ENCODE results near the gene ANKRD55. TPM values are rescaled to one million over a fixed set of nuclear protein-coding genes. Genes with fewer than 3 reads are reported as not detected.

ANKRD55 gene
- total and polyA plus RNA-seq, 9 donors = 0.05 to 0.25 (median 0.23) TPM; not detected in 6

DNA sequence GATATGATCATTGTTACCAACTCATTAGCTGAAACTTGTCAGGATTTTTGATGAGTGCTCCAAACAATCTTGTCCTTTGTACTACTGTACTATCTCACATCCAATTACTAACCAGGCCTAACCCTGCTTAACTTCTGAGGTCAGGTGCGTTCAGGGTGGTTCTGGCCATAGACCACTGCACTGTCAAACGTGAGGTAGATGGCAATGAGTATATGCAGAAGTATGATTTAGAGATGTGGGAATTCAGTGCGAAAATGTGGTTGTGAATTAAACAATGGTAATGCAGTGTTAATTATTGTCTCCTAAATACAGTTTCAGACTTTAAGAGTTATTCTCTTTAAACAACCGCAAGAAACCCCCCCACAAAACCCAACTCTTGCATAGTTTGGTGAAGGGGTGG lies 86.5 kb downstream of the ANKRD55 start:
- 96 to 98% (median 97%) methylated on average over 4 of the region's 4 CpGs for WGBS, 3 donors
- no peak for DNase-seq
- Histone ChIP-seq H3K4me3 (no peak overlapping the region), H3K9me3 (no peaks in the 10 kb centered on the region), H3K4me1 (ENCODE audit: insufficient read depth) (no peaks in the 10 kb centered on the region), H3K27ac (no peak overlapping the region), H3K36me3 (no peaks in the 10 kb centered on the region), H3K27me3 (no peaks in the 10 kb centered on the region)
- TF ChIP-seq EP300 (IDR thresholded peaks at IDR 0.05) (no peak), POLR2A (IDR thresholded peaks at IDR 0.05) (no peak)
- TF ChIP-seq, protein P1, sequence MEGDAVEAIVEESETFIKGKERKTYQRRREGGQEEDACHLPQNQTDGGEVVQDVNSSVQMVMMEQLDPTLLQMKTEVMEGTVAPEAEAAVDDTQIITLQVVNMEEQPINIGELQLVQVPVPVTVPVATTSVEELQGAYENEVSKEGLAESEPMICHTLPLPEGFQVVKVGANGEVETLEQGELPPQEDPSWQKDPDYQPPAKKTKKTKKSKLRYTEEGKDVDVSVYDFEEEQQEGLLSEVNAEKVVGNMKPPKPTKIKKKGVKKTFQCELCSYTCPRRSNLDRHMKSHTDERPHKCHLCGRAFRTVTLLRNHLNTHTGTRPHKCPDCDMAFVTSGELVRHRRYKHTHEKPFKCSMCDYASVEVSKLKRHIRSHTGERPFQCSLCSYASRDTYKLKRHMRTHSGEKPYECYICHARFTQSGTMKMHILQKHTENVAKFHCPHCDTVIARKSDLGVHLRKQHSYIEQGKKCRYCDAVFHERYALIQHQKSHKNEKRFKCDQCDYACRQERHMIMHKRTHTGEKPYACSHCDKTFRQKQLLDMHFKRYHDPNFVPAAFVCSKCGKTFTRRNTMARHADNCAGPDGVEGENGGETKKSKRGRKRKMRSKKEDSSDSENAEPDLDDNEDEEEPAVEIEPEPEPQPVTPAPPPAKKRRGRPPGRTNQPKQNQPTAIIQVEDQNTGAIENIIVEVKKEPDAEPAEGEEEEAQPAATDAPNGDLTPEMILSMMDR (IDR thresholded peaks at IDR 0.05) = no peak
- intact Hi-C loops (cut with DNase I) = no loop called here

- H3K9me3 ChIP-seq = no peaks in the 10 kb centered on the region
These were observed 87.6 kb downstream of the ANKRD55 start for GRCh38 chr5:56145511-56145910.

DNA sequence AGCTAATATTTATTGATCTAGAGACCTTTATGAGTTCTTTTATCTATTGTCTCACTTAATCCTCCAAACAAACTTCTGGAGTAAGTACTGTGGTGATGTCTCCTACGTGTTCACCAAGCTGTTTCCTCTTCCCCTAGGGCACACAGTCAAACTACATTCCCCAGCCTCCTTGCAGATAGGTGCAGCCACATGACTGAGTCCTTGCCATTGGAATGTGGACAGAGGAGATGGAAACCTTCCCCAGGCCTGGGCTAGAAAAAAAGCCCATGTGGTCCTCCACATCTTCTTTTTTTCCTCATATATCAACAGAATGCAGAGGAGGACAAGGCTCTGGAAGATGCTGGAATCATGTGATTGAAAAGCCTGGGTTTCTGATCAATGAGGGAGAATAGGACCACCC lies 88.0 kb downstream of the ANKRD55 start:
- no peaks in the 10 kb centered on the region for H3K9me3 ChIP-seq
- no peak overlapping the region for H3K27ac ChIP-seq
- H3K27me3 ChIP-seq = no peaks in the 10 kb centered on the region
- intact Hi-C loops (cut with DNase I) = no loop called here
- no peaks in the 10 kb centered on the region for H3K36me3 ChIP-seq
- no peak for DNase-seq
- no peaks in the 10 kb centered on the region for H3K4me1 ChIP-seq (ENCODE audit: insufficient read depth)
- TF ChIP-seq, protein P1 (IDR thresholded peaks at IDR 0.05) = no peak
- no peak for TF ChIP-seq POLR2A (IDR thresholded peaks at IDR 0.05)
- TF ChIP-seq EP300 (IDR thresholded peaks at IDR 0.05) = no peak
- WGBS, 3 donors = 74 to 81% (median 80%) methylated on average over 1 of the region's 1 CpG
- no peak overlapping the region for H3K4me3 ChIP-seq

More at GRCh38 chr5:56145511-56145910, 87.6 kb downstream of the ANKRD55 start:
- Histone ChIP-seq H3K4me3 (no peak overlapping the region), H3K36me3 (no peaks in the 10 kb centered on the region), H3K27ac (no peak overlapping the region), H3K4me1 (ENCODE audit: insufficient read depth) (no peaks in the 10 kb centered on the region), H3K27me3 (no peaks in the 10 kb centered on the region)
- 54 to 65% (median 62%) methylated on average over 1 of the region's 1 CpG for WGBS, 3 donors
- intact Hi-C loops (cut with DNase I) = no loop called here
- TF ChIP-seq POLR2A (IDR thresholded peaks at IDR 0.05) (no peak), EP300 (IDR thresholded peaks at IDR 0.05) (no peak)
- TF ChIP-seq, protein P1 (IDR thresholded peaks at IDR 0.05) = no peak
- no peak for DNase-seq

GRCh38 chr5:56144211-56144610 lies 88.9 kb downstream of the ANKRD55 start:
- H3K4me1 ChIP-seq (ENCODE audit: insufficient read depth) = no peaks in the 10 kb centered on the region
- WGBS, 3 donors = 89 to 97% (median 94%) methylated on average over 1 of the region's 1 CpG
- intact Hi-C loops (cut with DNase I) = no loop called here
- no peak overlapping the region for H3K27ac ChIP-seq
- no peaks in the 10 kb centered on the region for H3K36me3 ChIP-seq
- no peaks in the 10 kb centered on the region for H3K9me3 ChIP-seq
- TF ChIP-seq POLR2A (IDR thresholded peaks at IDR 0.05) (no peak), EP300 (IDR thresholded peaks at IDR 0.05) (no peak)
- TF ChIP-seq, protein P1 (IDR thresholded peaks at IDR 0.05) = no peak
- no peak for DNase-seq
- H3K27me3 ChIP-seq = no peaks in the 10 kb centered on the region
- H3K4me3 ChIP-seq = no peak overlapping the region

GRCh38 chr5:56143373-56143714 lies 89.8 kb downstream of the ANKRD55 start:
- TF ChIP-seq, protein P1 (IDR thresholded peaks at IDR 0.05) = no peak
- TF ChIP-seq POLR2A (IDR thresholded peaks at IDR 0.05) = no peak
- Histone ChIP-seq H3K36me3 (no peaks in the 10 kb centered on the region), H3K4me1 (ENCODE audit: insufficient read depth) (no peaks in the 10 kb centered on the region), H3K27ac (no peak overlapping the region), H3K9me3 (no peaks in the 10 kb centered on the region), H3K27me3 (no peaks in the 10 kb centered on the region), H3K4me3 (no peak overlapping the region)
- WGBS, 3 donors = 80 to 90% (median 86%) methylated on average over 2 of the region's 2 CpGs
- DNase-seq = no peak
- intact Hi-C loops (cut with DNase I) = no loop called here
